Measurements from ENCODE around the gene SLCO3A1.

DNA sequence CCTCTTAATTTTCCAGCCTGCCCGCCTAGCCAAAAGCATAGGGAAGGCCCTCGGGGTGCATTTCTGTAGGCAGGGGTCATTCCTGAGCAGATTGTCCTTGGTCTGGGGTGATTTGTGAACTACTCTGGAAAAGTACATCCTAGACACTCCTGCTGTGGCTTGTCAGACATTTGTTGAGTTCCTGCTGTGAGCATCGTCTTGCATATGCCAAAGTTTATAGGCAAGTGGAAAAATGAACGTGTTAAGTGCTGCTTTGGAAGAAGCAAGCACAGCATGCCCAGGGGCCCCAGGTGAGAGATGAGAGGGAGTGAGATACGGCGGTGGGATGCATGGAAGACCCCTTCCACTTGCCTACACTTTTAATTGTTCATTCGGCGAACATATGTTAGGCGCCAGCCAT, 302.4 kb downstream of the SLCO3A1 start:
- TF ChIP-seq CTCF (IDR thresholded peaks at IDR 0.05) (no peak), POLR2A (IDR thresholded peaks at IDR 0.05) (no peak)
